Osteocyte (in vitro differentiated cells): ENCODE data around the gene ARAP1. TPM values are rescaled to one million over a fixed set of nuclear protein-coding genes. Genes with fewer than 3 reads are reported as not detected.

Experiments used
- DNase-seq: peaks from one replicate; pipeline ENCODE4 v3.0.0; 2021; ENCODE audit warnings: mixed read lengths; ENCODE audit not compliant: unreplicated experiment; ENCODE audit errors: extremely low spot score
- H3K27ac Mint-ChIP-seq: one replicate; pipeline ENCODE4 v1.8.0; 2021; ENCODE audit warnings: mild to moderate bottlenecking, mixed read lengths; ENCODE audit not compliant: unreplicated experiment
- H3K27me3 Mint-ChIP-seq: one replicate; pipeline ENCODE4 v1.8.0; 2021; ENCODE audit warnings: mixed read lengths; ENCODE audit not compliant: unreplicated experiment
- H3K36me3 Mint-ChIP-seq: one replicate; pipeline ENCODE4 v1.8.0; 2021; ENCODE audit warnings: mixed read lengths; ENCODE audit not compliant: unreplicated experiment
- H3K4me1 Mint-ChIP-seq: one replicate; pipeline ENCODE4 v1.8.0; 2021; ENCODE audit warnings: mixed read lengths; ENCODE audit not compliant: unreplicated experiment
- H3K4me3 Mint-ChIP-seq: one replicate; pipeline ENCODE4 v1.8.0; 2021; ENCODE audit warnings: mild to moderate bottlenecking, moderate library complexity, mixed read lengths; ENCODE audit not compliant: unreplicated experiment
- H3K9me3 Mint-ChIP-seq: one replicate; pipeline ENCODE4 v1.8.0; 2021; ENCODE audit warnings: mixed read lengths; ENCODE audit not compliant: unreplicated experiment
- CTCF ChIP-seq: fragments of 200-600 bp; sonication (generic); IDR thresholded peaks from 2 replicates; pipeline ENCODE4 v1.5.0; 2021; ENCODE audit warnings: antibody characterized with exemption, mild to moderate bottlenecking, moderate library complexity
- microRNA-seq: library from miRNA; unstranded; fragments of <30 nt; microRNA quantifications from one replicate; pipeline ENCODE4 v1.1.0, GENCODE V29; 2020; ENCODE audit not compliant: unreplicated experiment
- total RNA-seq: library from RNA; stranded (reverse); gene quantifications from 2 replicates; pipeline ENCODE4 v1.2.1, GENCODE V29; 2021

ARAP1 gene
- total RNA-seq, 1 donor from 2014 or later: 64.2 TPM

- H3K27me3 Mint-ChIP-seq: peaks cover 37% of the 10 kb centered on the region
These were observed 116.3 kb downstream of the ARAP1 start for GRCh38 chr11:72635933-72636332.

GRCh38 chr11:72635309-72635915 is 116.8 kb downstream of the ARAP1 start:
- Mint-ChIP-seq H3K27me3 (peaks cover 40% of the 10 kb centered on the region), H3K27ac (no peak overlapping the region), H3K4me1 (no peaks in the 10 kb centered on the region)

More at GRCh38 chr11:72635933-72636332, 116.3 kb downstream of the ARAP1 start:
- no peaks in the 10 kb centered on the region for H3K4me1 Mint-ChIP-seq
- H3K36me3 Mint-ChIP-seq: no peaks in the 10 kb centered on the region
- H3K9me3 Mint-ChIP-seq: no peaks in the 10 kb centered on the region
- no peak overlapping the region for H3K27ac Mint-ChIP-seq
- H3K4me3 Mint-ChIP-seq: no peak overlapping the region
- TF ChIP-seq CTCF: no peak
- no peak for DNase-seq

More at GRCh38 chr11:72635309-72635915, 116.8 kb downstream of the ARAP1 start:
- H3K36me3 Mint-ChIP-seq: no peaks in the 10 kb centered on the region
- DNase-seq: no peak
- no peak for TF ChIP-seq CTCF
- H3K4me3 Mint-ChIP-seq: no peak overlapping the region
- no peaks in the 10 kb centered on the region for H3K9me3 Mint-ChIP-seq

Small RNA genes within 50 kb of the gene (microRNA-seq; reads per million reads assigned to microRNA genes)
- gene MIR4692: not detected

Other genes starting within 250 kb of the ARAP1 start
- not detected in 2 replicates for gene PDE2A, start 78.0 kb downstream of the ARAP1 start, total RNA-seq
- gene STARD10, start 41.6 kb upstream of the ARAP1 start, total RNA-seq: 27.7 and 35.3 TPM in 2 replicates
- 17.1 and 18.2 TPM in 2 replicates for gene ATG16L2, start 62.0 kb upstream of the ARAP1 start, total RNA-seq